K562 (cell line): ENCODE data around the gene PDPK1. TPM values are rescaled to one million over a fixed set of nuclear protein-coding genes. Genes with fewer than 3 reads are reported as not detected.

Experiments
- ATF1 ChIP-seq, 2 experiments: fragments of 450-650 bp in 1 of 2; IDR thresholded peaks; 2 replicates each; pipeline ENCODE4 v1.6.1; 2016; ENCODE audit warnings: missing compliant biosample characterization in 1 of 2, missing genetic modification characterization in 1 of 2
- ESRRA ChIP-seq: fragments of 450-650 bp; IDR thresholded peaks from 2 replicates; pipeline ENCODE4 v1.6.1; 2014; ENCODE audit warnings: low read depth, mild to moderate bottlenecking, moderate library complexity, borderline replicate concordance
- FOXJ2 ChIP-seq: fragments of 200-800 bp; sonication (Bioruptor generic); IDR thresholded peaks from 2 replicates; pipeline ENCODE4 v1.6.1; 2016; ENCODE audit warnings: missing genetic modification characterization, missing compliant biosample characterization
- KHSRP ChIP-seq: fragments of 450-650 bp; IDR thresholded peaks from 2 replicates; pipeline ENCODE4 v1.6.1; 2017
- MEIS2 ChIP-seq: fragments of 450-650 bp; IDR thresholded peaks from 2 replicates; pipeline ENCODE4 v1.6.1; 2014; ENCODE audit warnings: mild to moderate bottlenecking; ENCODE audit not compliant: partially characterized antibody
- MITF ChIP-seq: IDR thresholded peaks from 2 replicates; pipeline ENCODE4 v1.6.1; 2014; ENCODE audit warnings: antibody characterized with exemption
- NBN ChIP-seq: fragments of 450-650 bp; IDR thresholded peaks from 2 replicates; pipeline ENCODE4 v1.6.1; 2016; ENCODE audit warnings: low read depth, mild to moderate bottlenecking
- POLR2B ChIP-seq: fragments of 450-650 bp; IDR thresholded peaks from 2 replicates; pipeline ENCODE4 v1.6.1; 2018; ENCODE audit warnings: low read depth; ENCODE audit not compliant: partially characterized antibody
- SP1 ChIP-seq: sonication (generic); formaldehyde crosslinking; IDR thresholded peaks from 2 replicates; pipeline ENCODE4 v1.8.1; 2022; ENCODE audit warnings: mild to moderate bottlenecking, missing genetic modification reagents
- ZBTB1 ChIP-seq: sonication (generic); formaldehyde crosslinking; IDR thresholded peaks from 2 replicates; pipeline ENCODE4 v1.8.1; 2023; ENCODE audit warnings: missing genetic modification reagents, low read depth, mild to moderate bottlenecking, borderline replicate concordance
- ZSCAN29 ChIP-seq: fragments of 450-650 bp; IDR thresholded peaks from 2 replicates; pipeline ENCODE4 v1.6.1; 2017
- polyA plus RNA-seq, 8 experiments: library from polyadenylated mRNA; depleted of rRNA in 4 of 8; stranded (reverse) in 5 of 8; unstranded in 3 of 8; fragments of >200 nt; fragmentation: Nextera tagmentation in 2 of 8; fragmentation: Illumina TruSeq in 1 of 8; extraction: Ambion mirVana in 2 of 8; extraction: Trizol in 1 of 8; gene quantifications; 2 replicates each; pipeline versions ENCODE4 v1.2.1 to v1.2.3, GENCODE V29; 2011 to 2014; ENCODE audit warnings: inconsistent platforms in 1 of 8, missing spikeins in 1 of 8
- total RNA-seq, 7 experiments: library from RNA; depleted of rRNA in 6 of 7; stranded (reverse); fragments of >200 nt in 6 of 7; fragmentation: Illumina TruSeq in 2 of 7; extraction: Trizol in 2 of 7; gene quantifications; 2 replicates each; pipeline versions ENCODE4 v1.2.1 to v1.2.3, GENCODE V29; 2011 to 2021; ENCODE audit warnings: low replicate concordance in 1 of 7
- TF ChIP-seq, protein P1 (sequence below): sonication (generic); formaldehyde crosslinking; IDR thresholded peaks from 2 replicates; pipeline ENCODE4 v1.8.1; 2023; ENCODE audit warnings: mild to moderate bottlenecking, missing genetic modification reagents
- TF ChIP-seq, protein P2 (sequence below), 2 experiments: fragments of 450-650 bp in 1 of 2; sonication (generic) in 1 of 2; formaldehyde crosslinking in 1 of 2; IDR thresholded peaks in 1 of 2; conservative IDR thresholded peaks in 1 of 2; 2 replicates each; pipeline versions ENCODE4 v1.6.1 to v1.8.1; 2016 to 2023; ENCODE audit warnings: mild to moderate bottlenecking in 2 of 2, moderate library complexity in 2 of 2, inconsistent platforms in 1 of 2, missing genetic modification reagents in 1 of 2
- TF ChIP-seq, protein P3 (sequence below): sonication (generic); formaldehyde crosslinking; IDR thresholded peaks from 2 replicates; pipeline ENCODE4 v1.8.0; 2023; ENCODE audit warnings: missing genetic modification reagents, mild to moderate bottlenecking, borderline replicate concordance

PDPK1 gene
- total and polyA plus RNA-seq, 9 of the 15 experiments (the other 6 are each of a cell fraction or from before 2014, with no cell fraction given): 4.0 to 37.2 (median 18.7) TPM

- peak; percentile 53; the same call in 1 of the 2 replicates for TF ChIP-seq ATF1 (CRISPR knock-in tag; IDR thresholded peaks at IDR 0.05)
- peak; percentile 97 for TF ChIP-seq ATF1 (tag; IDR thresholded peaks at IDR 0.05)
- peak; percentile 64; the same call in 1 of the 2 replicates for TF ChIP-seq ESRRA
- TF ChIP-seq SP1 (CRISPR knock-in tag): peak; percentile 39
- TF ChIP-seq, protein P1, sequence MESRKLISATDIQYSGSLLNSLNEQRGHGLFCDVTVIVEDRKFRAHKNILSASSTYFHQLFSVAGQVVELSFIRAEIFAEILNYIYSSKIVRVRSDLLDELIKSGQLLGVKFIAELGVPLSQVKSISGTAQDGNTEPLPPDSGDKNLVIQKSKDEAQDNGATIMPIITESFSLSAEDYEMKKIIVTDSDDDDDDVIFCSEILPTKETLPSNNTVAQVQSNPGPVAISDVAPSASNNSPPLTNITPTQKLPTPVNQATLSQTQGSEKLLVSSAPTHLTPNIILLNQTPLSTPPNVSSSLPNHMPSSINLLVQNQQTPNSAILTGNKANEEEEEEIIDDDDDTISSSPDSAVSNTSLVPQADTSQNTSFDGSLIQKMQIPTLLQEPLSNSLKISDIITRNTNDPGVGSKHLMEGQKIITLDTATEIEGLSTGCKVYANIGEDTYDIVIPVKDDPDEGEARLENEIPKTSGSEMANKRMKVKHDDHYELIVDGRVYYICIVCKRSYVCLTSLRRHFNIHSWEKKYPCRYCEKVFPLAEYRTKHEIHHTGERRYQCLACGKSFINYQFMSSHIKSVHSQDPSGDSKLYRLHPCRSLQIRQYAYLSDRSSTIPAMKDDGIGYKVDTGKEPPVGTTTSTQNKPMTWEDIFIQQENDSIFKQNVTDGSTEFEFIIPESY: 0 out of 2 replicates have a peak, but pooled peaks have one; percentile 35
- 0 out of 2 replicates have a peak, but pooled peaks have one; percentile 59 for TF ChIP-seq ZBTB1 (CRISPR knock-in tag)
- TF ChIP-seq MITF: peak; percentile 34; the same call in 1 of the 2 replicates
- TF ChIP-seq MEIS2: peak; percentile 41
- no peak for TF ChIP-seq ZSCAN29
- TF ChIP-seq, protein P2, sequence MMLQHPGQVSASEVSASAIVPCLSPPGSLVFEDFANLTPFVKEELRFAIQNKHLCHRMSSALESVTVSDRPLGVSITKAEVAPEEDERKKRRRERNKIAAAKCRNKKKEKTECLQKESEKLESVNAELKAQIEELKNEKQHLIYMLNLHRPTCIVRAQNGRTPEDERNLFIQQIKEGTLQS (IDR thresholded peaks at IDR 0.05): peak; percentile 89
- TF ChIP-seq, protein P2 (CRISPR knock-in tag; conservative IDR thresholded peaks at IDR 0.05): no peak
- TF ChIP-seq, protein P3, sequence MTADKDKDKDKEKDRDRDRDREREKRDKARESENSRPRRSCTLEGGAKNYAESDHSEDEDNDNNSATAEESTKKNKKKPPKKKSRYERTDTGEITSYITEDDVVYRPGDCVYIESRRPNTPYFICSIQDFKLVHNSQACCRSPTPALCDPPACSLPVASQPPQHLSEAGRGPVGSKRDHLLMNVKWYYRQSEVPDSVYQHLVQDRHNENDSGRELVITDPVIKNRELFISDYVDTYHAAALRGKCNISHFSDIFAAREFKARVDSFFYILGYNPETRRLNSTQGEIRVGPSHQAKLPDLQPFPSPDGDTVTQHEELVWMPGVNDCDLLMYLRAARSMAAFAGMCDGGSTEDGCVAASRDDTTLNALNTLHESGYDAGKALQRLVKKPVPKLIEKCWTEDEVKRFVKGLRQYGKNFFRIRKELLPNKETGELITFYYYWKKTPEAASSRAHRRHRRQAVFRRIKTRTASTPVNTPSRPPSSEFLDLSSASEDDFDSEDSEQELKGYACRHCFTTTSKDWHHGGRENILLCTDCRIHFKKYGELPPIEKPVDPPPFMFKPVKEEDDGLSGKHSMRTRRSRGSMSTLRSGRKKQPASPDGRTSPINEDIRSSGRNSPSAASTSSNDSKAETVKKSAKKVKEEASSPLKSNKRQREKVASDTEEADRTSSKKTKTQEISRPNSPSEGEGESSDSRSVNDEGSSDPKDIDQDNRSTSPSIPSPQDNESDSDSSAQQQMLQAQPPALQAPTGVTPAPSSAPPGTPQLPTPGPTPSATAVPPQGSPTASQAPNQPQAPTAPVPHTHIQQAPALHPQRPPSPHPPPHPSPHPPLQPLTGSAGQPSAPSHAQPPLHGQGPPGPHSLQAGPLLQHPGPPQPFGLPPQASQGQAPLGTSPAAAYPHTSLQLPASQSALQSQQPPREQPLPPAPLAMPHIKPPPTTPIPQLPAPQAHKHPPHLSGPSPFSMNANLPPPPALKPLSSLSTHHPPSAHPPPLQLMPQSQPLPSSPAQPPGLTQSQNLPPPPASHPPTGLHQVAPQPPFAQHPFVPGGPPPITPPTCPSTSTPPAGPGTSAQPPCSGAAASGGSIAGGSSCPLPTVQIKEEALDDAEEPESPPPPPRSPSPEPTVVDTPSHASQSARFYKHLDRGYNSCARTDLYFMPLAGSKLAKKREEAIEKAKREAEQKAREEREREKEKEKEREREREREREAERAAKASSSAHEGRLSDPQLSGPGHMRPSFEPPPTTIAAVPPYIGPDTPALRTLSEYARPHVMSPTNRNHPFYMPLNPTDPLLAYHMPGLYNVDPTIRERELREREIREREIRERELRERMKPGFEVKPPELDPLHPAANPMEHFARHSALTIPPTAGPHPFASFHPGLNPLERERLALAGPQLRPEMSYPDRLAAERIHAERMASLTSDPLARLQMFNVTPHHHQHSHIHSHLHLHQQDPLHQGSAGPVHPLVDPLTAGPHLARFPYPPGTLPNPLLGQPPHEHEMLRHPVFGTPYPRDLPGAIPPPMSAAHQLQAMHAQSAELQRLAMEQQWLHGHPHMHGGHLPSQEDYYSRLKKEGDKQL (CRISPR knock-in tag): no peak
- no peak for TF ChIP-seq FOXJ2 (tag)
- TF ChIP-seq KHSRP: peak; percentile 65; the same call in 1 of the 2 replicates
- TF ChIP-seq POLR2B: peak; percentile 85
- peak; percentile 59; the same call in 1 of the 2 replicates for TF ChIP-seq NBN
Measured at GRCh38 chr16:2513405-2514332, 24.2 kb upstream of the PDPK1 start, which contains the start of gene ATP6V0C (continued).
